DOHH2 (cell line): ENCODE data around the gene BLOC1S1.

Experiments used
- H3F3A ChIP-seq: fragments of 200-600 bp; sonication (generic), shearing (Covaris generic); 2 replicates; pipeline ENCODE4 v1.6.0; 2016; ENCODE audit warnings: antibody characterized with exemption, mild to moderate bottlenecking; ENCODE audit not compliant: control insufficient read depth, insufficient read depth
- H3K27ac ChIP-seq: fragments of 200-600 bp; sonication (generic); 2 replicates; pipeline ENCODE4 v1.5.1; 2014; ENCODE audit warnings: low read depth, mild to moderate bottlenecking, low read length, moderate library complexity
- H3K27me3 ChIP-seq: fragments of 200-600 bp; sonication (generic); 2 replicates; pipeline ENCODE4 v1.6.1; 2014; ENCODE audit warnings: mild to moderate bottlenecking, low read length, mixed read lengths; ENCODE audit not compliant: control insufficient read depth
- H3K36me3 ChIP-seq: fragments of 200-600 bp; sonication (generic); 2 replicates; pipeline ENCODE4 v1.6.1; 2014; ENCODE audit warnings: mild to moderate bottlenecking, low read length, moderate library complexity, mixed read lengths; ENCODE audit not compliant: control insufficient read depth
- H3K4me1 ChIP-seq: fragments of 200-600 bp; sonication (generic); 2 replicates; pipeline ENCODE4 v1.6.1; 2014; ENCODE audit warnings: mild to moderate bottlenecking, low read length, mixed read lengths; ENCODE audit not compliant: control insufficient read depth
- H3K4me2 ChIP-seq: fragments of 200-600 bp; sonication (generic); 2 replicates; pipeline ENCODE4 v1.6.0; 2014; ENCODE audit warnings: mild to moderate bottlenecking, low read length, moderate library complexity
- H3K4me3 ChIP-seq: fragments of 200-600 bp; sonication (generic); 2 replicates; pipeline ENCODE4 v1.5.1; 2014; ENCODE audit warnings: mild to moderate bottlenecking, low read length, mixed read lengths
- H3K79me2 ChIP-seq: fragments of 200-600 bp; sonication (generic); 2 replicates; pipeline ENCODE4 v1.6.1; 2014; ENCODE audit warnings: mild to moderate bottlenecking, low read length, mixed read lengths; ENCODE audit not compliant: control insufficient read depth
- H3K9me2 ChIP-seq: fragments of 200-600 bp; sonication (generic); replicated peaks from 2 replicates; pipeline ENCODE4 v1.6.1; 2014; ENCODE audit warnings: mild to moderate bottlenecking, low read length, mixed read lengths; ENCODE audit not compliant: control insufficient read depth
- H3K9me3 ChIP-seq: fragments of 200-600 bp; sonication (generic); 2 replicates; pipeline ENCODE4 v1.6.1; 2014; ENCODE audit warnings: antibody characterized with exemption, low read length, mixed read lengths; ENCODE audit not compliant: control insufficient read depth, insufficient read depth
- H4K20me1 ChIP-seq: fragments of 200-600 bp; sonication (generic); 2 replicates; pipeline ENCODE4 v1.6.0; 2014; ENCODE audit warnings: low read depth, mild to moderate bottlenecking, antibody characterized with exemption, low read length, moderate library complexity; ENCODE audit not compliant: control insufficient read depth, insufficient read depth
- EZH2phosphoT487 ChIP-seq: fragments of 200-600 bp; sonication (generic); IDR thresholded peaks from 2 replicates; pipeline ENCODE4 v1.6.1; 2017; ENCODE audit warnings: borderline replicate concordance, mild to moderate bottlenecking, antibody characterized with exemption, low read length, moderate library complexity, mixed read lengths
- TF ChIP-seq, protein P1 (sequence below): fragments of 200-600 bp; sonication (generic); IDR thresholded peaks from one replicate; pipeline ENCODE4 v1.5.1; 2014; ENCODE audit warnings: antibody characterized with exemption, mild to moderate bottlenecking, low read depth, low read length; ENCODE audit not compliant: poor library complexity, severe bottlenecking

The BLOC1S1 gene

DNA sequence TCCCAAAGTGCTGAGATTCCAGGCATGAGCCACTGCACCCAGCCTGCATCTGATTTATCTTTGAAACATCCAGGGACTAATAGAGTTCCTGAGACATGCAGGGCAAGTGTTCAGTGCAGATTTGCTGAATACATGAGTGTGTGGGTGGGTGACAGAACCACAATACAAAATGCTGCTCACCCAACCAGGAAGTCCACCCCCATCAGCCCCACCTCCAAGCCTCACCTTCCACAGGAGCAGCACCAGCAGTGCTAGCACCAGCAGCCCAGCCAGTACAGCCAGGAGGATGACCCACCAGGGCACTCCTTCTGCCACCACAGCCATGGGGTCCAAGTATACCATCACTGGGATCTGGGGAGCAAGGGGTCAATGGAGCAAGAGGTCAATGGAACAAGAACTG, 28.1 kb upstream of the BLOC1S1 start:
- TF ChIP-seq, protein P1, sequence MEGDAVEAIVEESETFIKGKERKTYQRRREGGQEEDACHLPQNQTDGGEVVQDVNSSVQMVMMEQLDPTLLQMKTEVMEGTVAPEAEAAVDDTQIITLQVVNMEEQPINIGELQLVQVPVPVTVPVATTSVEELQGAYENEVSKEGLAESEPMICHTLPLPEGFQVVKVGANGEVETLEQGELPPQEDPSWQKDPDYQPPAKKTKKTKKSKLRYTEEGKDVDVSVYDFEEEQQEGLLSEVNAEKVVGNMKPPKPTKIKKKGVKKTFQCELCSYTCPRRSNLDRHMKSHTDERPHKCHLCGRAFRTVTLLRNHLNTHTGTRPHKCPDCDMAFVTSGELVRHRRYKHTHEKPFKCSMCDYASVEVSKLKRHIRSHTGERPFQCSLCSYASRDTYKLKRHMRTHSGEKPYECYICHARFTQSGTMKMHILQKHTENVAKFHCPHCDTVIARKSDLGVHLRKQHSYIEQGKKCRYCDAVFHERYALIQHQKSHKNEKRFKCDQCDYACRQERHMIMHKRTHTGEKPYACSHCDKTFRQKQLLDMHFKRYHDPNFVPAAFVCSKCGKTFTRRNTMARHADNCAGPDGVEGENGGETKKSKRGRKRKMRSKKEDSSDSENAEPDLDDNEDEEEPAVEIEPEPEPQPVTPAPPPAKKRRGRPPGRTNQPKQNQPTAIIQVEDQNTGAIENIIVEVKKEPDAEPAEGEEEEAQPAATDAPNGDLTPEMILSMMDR, result no peak
- TF ChIP-seq EZH2phosphoT487, result no peak

DNA sequence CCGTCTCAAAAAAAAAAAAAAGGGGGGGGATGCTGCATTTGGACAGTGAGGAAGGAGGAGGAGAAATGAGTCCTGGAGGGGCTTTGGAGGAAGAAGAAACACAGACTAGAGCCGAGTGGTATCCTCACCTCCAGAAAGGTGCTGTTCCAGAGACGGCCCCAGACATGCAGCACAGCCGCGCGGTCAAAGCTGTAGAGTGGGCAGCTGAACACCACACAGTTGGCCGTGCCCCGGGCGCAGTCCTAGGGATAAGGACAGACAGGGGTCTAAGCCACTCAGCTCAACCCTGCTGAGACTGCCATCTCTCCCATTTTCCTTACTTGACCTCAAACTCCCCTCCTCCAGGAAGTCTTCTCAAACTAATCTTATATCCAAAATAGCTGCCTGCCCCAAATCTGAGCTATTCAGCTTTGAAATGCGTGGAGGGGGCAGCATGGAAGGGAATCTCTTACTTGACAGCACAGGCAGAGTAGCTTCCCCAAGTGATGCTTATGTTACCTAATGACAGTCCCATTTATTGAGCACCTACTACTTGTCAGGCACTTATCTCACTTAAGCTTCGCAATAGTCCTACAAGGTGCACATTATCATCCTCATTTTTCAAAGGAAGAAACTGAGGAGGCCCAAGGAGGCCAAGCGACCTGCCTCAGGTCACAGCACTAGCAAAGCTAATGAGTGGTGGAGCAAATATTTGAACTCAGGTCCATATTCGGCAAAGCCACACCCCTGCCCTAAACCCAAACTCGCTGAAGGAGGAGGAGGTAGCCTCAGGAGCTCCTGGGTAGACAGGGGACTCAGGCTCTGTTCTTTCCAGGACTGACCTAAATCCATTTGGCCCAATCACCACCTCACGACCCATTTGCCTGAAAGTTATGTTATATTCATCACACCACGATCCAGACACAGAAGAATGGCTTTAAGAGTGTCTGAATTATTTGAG, 26.9 kb upstream of the BLOC1S1 start:
- Histone ChIP-seq H3K4me3 (no peak overlapping the region), H3K4me1 (no peaks in the 10 kb centered on the region), H3K36me3 (no peaks in the 10 kb centered on the region), H3K27ac (no peak overlapping the region), H4K20me1 (no peaks in the 10 kb centered on the region), H3K4me2 (no peak overlapping the region), H3K9me3 (no peaks in the 10 kb centered on the region), H3F3A (no peaks in the 10 kb centered on the region), H3K27me3 (no peaks in the 10 kb centered on the region), H3K9me2 (no peaks in the 10 kb centered on the region), H3K79me2 (no peaks in the 10 kb centered on the region)
- TF ChIP-seq EZH2phosphoT487, result no peak
- TF ChIP-seq, protein P1, result no peak

More for the DNA sequence above, 28.1 kb upstream of the BLOC1S1 start:
- no peaks in the 10 kb centered on the region for H3K36me3 ChIP-seq
- no peak overlapping the region for H3K27ac ChIP-seq
- no peaks in the 10 kb centered on the region for H3K27me3 ChIP-seq
- H3K9me2 ChIP-seq, result no peaks in the 10 kb centered on the region
- no peaks in the 10 kb centered on the region for H4K20me1 ChIP-seq
- H3K9me3 ChIP-seq, result no peaks in the 10 kb centered on the region
- no peak overlapping the region for H3K4me2 ChIP-seq
- H3K4me3 ChIP-seq, result no peak overlapping the region
- no peaks in the 10 kb centered on the region for H3K79me2 ChIP-seq
- H3K4me1 ChIP-seq, result peaks cover 4% of the 10 kb centered on the region
- H3F3A ChIP-seq, result no peaks in the 10 kb centered on the region

DNA sequence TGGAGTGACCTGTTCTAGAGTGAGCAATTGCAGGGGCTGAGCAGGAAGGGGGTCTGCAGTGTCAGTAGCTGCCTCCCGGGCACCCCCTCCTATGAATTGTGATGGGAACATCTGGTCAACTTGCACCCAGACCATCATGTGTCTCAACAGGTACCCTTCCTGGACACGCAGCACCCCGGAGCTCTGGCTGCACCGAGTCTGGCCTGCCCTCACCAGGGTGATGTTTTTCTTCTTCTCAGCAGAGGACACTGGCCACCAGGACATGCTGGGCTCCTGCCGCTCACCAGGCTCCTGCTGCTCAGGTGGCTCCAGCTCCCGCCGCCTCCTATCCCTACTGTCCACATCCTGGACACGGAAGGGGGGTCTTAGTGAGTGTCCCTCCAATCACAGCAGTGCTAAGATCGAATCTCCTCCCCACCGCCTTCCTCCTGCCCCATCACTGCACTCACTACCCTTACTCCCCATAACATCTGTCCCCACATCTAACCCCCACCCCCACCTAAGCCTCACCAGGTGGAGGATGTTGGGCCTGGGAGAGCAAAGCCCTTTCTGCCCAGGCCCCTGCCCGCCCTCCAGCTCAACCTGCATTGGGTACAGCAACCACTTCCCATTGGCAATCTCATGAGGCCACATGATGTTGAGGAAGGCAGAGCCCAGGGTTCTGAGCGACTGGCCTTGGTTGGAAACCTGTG, 23.1 kb upstream of the BLOC1S1 start:
- Histone ChIP-seq H4K20me1 (no peaks in the 10 kb centered on the region), H3K4me1 (no peaks in the 10 kb centered on the region), H3K4me2 (no peak overlapping the region), H3K4me3 (no peak overlapping the region), H3K27ac (no peak overlapping the region), H3K9me3 (no peaks in the 10 kb centered on the region), H3K9me2 (no peaks in the 10 kb centered on the region), H3K36me3 (no peaks in the 10 kb centered on the region), H3K79me2 (no peaks in the 10 kb centered on the region), H3F3A (no peaks in the 10 kb centered on the region), H3K27me3 (peaks cover 8% of the 10 kb centered on the region; the same call in 1 of the 2 replicates)
- TF ChIP-seq, protein P1, result no peak
- TF ChIP-seq EZH2phosphoT487, result no peak
